Measurements from ENCODE around the gene NFE2.
"Not testable (repeated sequence)": the region's sequence is repeated elsewhere in the genome, so short reads cannot be mapped to it uniquely, and the experiment has no call there.

NFE2 gene

DNA sequence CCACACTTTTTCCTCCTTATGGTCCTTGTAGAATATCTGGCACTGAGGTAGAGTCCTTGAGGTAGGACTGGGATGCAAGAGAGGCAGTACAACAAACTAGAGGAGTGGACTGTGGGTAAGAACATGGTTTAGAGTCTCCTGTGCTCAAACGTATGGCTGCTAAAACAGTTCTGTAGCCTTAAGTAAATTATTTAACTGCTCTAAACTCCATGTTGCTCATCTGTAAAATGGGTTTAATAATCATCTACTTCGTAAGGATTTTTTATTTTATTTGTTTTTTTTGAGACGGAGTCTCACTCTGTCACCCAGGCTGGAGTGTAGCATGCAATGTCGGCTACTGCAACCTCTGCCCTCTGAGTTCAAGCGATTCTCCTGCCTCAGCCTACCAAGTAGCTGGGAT lies 20.5 kb upstream of the NFE2 start:
- Histone ChIP-seq H3K27ac (no peak overlapping the region), H3K9me3 (ENCODE audit: severe bottlenecking) (no peaks in the 10 kb centered on the region), H3K27me3 (ENCODE audit: insufficient read depth, low read depth, severe bottlenecking) (no peaks in the 10 kb centered on the region), H3K36me3 (no peaks in the 10 kb centered on the region; the same call in 1 of the 2 replicates), H3K4me3 (ENCODE audit: low read depth, low read length) (no peak overlapping the region)
- no peak for DNase-seq
- TF ChIP-seq, protein P1, sequence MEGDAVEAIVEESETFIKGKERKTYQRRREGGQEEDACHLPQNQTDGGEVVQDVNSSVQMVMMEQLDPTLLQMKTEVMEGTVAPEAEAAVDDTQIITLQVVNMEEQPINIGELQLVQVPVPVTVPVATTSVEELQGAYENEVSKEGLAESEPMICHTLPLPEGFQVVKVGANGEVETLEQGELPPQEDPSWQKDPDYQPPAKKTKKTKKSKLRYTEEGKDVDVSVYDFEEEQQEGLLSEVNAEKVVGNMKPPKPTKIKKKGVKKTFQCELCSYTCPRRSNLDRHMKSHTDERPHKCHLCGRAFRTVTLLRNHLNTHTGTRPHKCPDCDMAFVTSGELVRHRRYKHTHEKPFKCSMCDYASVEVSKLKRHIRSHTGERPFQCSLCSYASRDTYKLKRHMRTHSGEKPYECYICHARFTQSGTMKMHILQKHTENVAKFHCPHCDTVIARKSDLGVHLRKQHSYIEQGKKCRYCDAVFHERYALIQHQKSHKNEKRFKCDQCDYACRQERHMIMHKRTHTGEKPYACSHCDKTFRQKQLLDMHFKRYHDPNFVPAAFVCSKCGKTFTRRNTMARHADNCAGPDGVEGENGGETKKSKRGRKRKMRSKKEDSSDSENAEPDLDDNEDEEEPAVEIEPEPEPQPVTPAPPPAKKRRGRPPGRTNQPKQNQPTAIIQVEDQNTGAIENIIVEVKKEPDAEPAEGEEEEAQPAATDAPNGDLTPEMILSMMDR (IDR thresholded peaks at IDR 0.05; ENCODE audit: low read depth, low read length), result no peak

DNA sequence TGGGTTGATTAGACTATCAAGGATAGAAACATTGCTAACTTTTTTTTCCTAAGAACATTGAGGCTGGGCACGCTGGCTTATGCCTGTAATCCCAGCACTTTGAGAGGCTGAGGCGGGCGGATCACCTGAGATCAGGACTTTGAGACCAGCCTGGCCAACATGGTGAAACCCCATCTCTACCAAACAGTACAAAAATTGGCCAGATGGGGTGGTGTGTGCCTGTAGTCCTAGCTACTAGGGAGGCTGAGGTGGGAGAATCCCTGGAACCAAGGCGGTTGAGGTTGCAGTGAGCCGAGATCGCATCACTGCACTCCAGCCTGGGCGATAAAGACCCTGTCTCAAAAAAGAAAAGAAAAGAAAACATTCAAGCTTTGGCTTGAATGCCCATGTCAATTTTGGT lies 11.5 kb upstream of the NFE2 start:
- not testable (repeated sequence) for H3K27ac ChIP-seq; H3K27me3 ChIP-seq (ENCODE audit: insufficient read depth, low read depth, severe bottlenecking); H3K4me3 ChIP-seq (ENCODE audit: low read depth, low read length); DNase-seq; H3K36me3 ChIP-seq; H3K9me3 ChIP-seq (ENCODE audit: severe bottlenecking)

DNA sequence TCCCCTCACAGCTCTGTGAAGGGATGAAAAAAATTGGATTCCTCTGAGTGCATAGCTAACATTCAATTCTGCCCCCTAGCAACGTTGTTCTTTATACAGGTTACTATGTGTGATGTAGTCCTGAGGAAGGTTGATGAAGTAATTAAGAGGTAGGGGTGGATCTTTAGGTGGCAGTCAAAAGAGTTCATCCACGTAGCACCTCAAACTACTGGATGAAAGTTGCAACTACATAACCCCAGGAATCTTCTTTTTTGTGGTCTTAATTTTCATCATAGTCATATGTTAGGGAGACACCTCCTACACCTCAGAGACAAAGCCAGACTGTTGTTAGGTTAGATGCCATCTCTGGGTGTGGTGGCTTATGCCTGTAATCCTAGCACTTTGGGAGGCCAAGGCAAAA lies 10.2 kb upstream of the NFE2 start:
- Histone ChIP-seq H3K4me3 (ENCODE audit: low read depth, low read length) (no peak overlapping the region), H3K27me3 (ENCODE audit: insufficient read depth, low read depth, severe bottlenecking) (no peaks in the 10 kb centered on the region), H3K27ac (no peak overlapping the region), H3K9me3 (ENCODE audit: severe bottlenecking) (no peaks in the 10 kb centered on the region), H3K36me3 (no peaks in the 10 kb centered on the region)
- TF ChIP-seq, protein P1 (IDR thresholded peaks at IDR 0.05; ENCODE audit: low read depth, low read length), result no peak
- no peak for DNase-seq

DNA sequence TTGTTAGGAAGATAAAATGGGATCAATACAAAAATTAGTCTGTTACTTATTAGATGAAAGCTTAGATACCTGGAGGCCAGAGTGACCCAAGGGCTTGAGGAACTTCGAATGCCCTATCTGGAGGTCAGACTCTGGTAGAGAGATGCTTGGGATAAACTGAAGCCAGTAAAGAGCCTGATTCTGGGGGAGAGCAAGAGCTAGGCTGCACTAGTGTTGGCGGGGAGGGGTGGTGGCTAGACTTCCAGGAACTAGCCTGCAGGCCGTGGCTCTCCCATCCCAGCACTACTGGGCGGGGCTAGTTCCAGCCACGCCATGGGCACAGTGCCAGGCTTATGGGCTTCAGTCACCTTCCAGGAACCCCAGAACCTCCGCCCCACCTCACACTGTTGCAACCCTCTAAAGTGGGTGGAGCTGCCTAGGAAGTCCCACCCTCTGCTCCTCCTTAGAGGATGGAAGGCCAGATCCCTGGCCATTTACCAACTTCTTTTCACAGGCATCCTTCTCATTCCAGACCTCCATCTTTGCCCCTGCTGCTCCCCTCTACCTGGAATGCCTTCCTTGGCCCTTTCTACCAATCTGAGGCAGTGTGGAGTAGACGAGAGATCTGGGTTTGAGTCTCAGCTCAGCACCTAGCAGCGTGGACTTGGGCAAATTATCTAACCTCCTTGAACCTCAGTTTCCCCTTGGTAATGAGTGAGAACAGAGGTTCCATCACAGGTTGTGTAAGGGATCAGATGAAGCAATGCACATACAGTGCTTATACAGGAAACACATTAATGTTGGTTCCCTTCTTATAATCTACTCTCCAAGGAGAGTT lies 6.3 kb upstream of the NFE2 start:
- Histone ChIP-seq H3K27me3 (ENCODE audit: insufficient read depth, low read depth, severe bottlenecking) (no peaks in the 10 kb centered on the region), H3K9me3 (ENCODE audit: severe bottlenecking) (no peaks in the 10 kb centered on the region), H3K36me3 (no peaks in the 10 kb centered on the region), H3K27ac (no peak overlapping the region), H3K4me3 (ENCODE audit: low read depth, low read length) (no peak overlapping the region)
- DNase-seq, result no peak
- TF ChIP-seq, protein P1 (IDR thresholded peaks at IDR 0.05; ENCODE audit: low read depth, low read length), result no peak

DNA sequence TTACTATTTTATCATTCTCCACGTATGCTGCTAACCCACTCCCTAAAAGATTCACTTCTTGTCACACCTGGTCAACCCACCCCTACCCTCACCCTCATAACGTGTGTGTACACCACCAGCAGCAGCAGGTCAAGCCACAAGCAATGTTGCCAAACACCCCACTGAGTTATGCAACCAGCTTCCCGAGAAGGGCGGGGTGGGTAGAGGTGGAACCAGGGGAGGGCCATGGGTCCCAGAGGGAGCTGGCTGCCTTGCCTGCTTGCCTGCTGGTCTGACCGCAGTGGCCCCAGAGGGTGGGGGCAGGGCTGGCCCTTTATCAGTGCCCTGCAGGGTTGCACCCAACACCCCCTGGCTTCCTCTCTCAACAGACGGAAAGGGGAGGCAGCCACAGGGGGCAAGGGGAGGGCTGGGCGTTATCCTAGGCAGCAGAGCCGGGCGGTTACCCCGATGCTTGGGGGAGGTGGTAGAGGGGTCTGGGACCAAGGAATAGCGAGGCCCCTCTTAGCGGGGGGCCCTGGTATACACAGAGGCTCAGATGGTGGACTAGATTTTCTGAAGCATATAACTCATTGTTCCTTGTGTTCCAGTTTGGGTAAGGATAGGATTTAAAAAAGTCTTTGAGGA lies 3.5 kb upstream of the NFE2 start:
- no peaks in the 10 kb centered on the region for H3K9me3 ChIP-seq (ENCODE audit: severe bottlenecking)
- H3K27me3 ChIP-seq (ENCODE audit: insufficient read depth, low read depth, severe bottlenecking), result no peaks in the 10 kb centered on the region
- H3K36me3 ChIP-seq, result no peaks in the 10 kb centered on the region
- no peak overlapping the region for H3K27ac ChIP-seq
- no peak overlapping the region for H3K4me3 ChIP-seq (ENCODE audit: low read depth, low read length)
- DNase-seq, result no peak
- TF ChIP-seq, protein P1 (IDR thresholded peaks at IDR 0.05; ENCODE audit: low read depth, low read length), result no peak

DNA sequence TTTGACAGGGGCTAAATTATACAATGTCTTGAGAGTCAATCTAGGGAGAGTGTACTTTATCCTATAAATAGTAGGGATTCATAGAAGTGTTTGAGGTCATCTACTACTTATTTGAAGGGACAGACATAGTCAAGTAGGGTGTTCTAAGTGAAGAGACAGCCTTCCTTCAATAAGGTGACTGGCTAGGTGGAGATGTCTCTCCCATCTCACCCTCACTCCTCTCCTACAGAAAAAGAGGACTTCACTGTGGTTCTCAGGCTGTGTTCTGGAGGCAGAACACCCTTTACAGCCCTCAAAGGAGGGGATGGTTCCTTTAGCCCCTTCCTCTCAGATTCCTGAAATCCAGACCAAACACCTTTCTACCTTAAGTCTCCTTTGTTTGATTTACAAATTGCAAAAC lies 2.8 kb upstream of the NFE2 start:
- Histone ChIP-seq H3K27me3 (ENCODE audit: insufficient read depth, low read depth, severe bottlenecking) (no peaks in the 10 kb centered on the region), H3K27ac (no peak overlapping the region), H3K36me3 (no peaks in the 10 kb centered on the region), H3K9me3 (ENCODE audit: severe bottlenecking) (no peaks in the 10 kb centered on the region), H3K4me3 (ENCODE audit: low read depth, low read length) (no peak overlapping the region)
- DNase-seq, result no peak
- TF ChIP-seq, protein P1 (IDR thresholded peaks at IDR 0.05; ENCODE audit: low read depth, low read length), result no peak

Data from WERI-Rb-1 (cell line).